Left lung (tissue), 10 donors: ENCODE data around the gene PARD6G. TPM values are rescaled to one million over a fixed set of nuclear protein-coding genes. Genes with fewer than 3 reads are reported as not detected.
A peak's percentile ranks its signal among the peaks of the same experiment; 100 is the strongest.
"Not testable (repeated sequence)": the region's sequence is repeated elsewhere in the genome, so short reads cannot be mapped to it uniquely, and the experiment has no call there.

Source experiments
- ATAC-seq: fragments of 200-7000 bp; cut with Tn5 transposase; one replicate; pipeline ENCODE4 v1.9.1; 2020; ENCODE audit warnings: moderate library complexity
- DNase-seq, 4 donors: peaks; one replicate each; pipeline ENCODE4 v3.0.0-alpha.2; 2013 to 2020
- H3K27ac ChIP-seq, 2 donors: fragments of 200-600 bp; sonication (generic) in 1 of 2; one replicate each; pipeline versions ENCODE4 v1.5.0 to v1.8.0; 2020 to 2021
- H3K27me3 ChIP-seq, 2 donors: fragments of 200-600 bp; sonication (generic) in 1 of 2; one replicate each; pipeline versions ENCODE4 v1.5.0 to v1.8.0; 2020 to 2021
- H3K36me3 ChIP-seq, 2 donors: fragments of 200-600 bp; sonication (generic) in 1 of 2; one replicate each; pipeline versions ENCODE4 v1.5.0 to v1.8.0; 2020 to 2021
- H3K4me1 ChIP-seq, 2 donors: fragments of 200-600 bp; one replicate each; pipeline ENCODE4 v1.8.0; 2021
- H3K4me3 ChIP-seq, 2 donors: fragments of 200-600 bp; sonication (generic) in 1 of 2; one replicate each; pipeline versions ENCODE4 v1.5.0 to v1.8.0; 2020 to 2021; ENCODE audit warnings: mild to moderate bottlenecking in 1 of 2
- H3K9me3 ChIP-seq, 2 donors: fragments of 200-600 bp; sonication (generic) in 1 of 2; one replicate each; pipeline versions ENCODE4 v1.5.0 to v1.8.0; 2020 to 2021
- CTCF ChIP-seq, 2 donors: fragments of 200-600 bp; sonication (generic) in 1 of 2; IDR thresholded peaks; one replicate each; pipeline versions ENCODE4 v1.5.0 to v1.8.0; 2021; ENCODE audit warnings: antibody characterized with exemption in 2 of 2
- intact Hi-C, 2 donors: fragments of 100-400 bp; cut with DNase I; formaldehyde crosslinking; loops; one replicate each; pipeline versions ENCODE4 v1.11.2 to v1.14.2; 2022
- polyA plus RNA-seq, 6 donors: library from polyadenylated mRNA; unstranded; fragments of 120-200 nt; gene quantifications; one replicate each; pipeline ENCODE4 v1.2.1, GENCODE V29; 2013; ENCODE audit not compliant: insufficient read length in 6 of 6
- total RNA-seq, 2 donors: library from RNA; stranded (reverse); fragmentation: NEBNext Ultra II Directional; extraction: Animal tissue kit (Norgen Biotek cat#: 25700); gene quantifications; one replicate each; pipeline ENCODE4 v1.2.1, GENCODE V29; 2021
- donor health status: DM: no; HTN: yes; CAD: no.
- donor health status: DM: no; HTN: no; CAD: no.

Gene PARD6G
- total and polyA plus RNA-seq, 8 donors, result 6.9 to 25.2 (median 19.8) TPM

GRCh38 chr18:80257579-80258543 is 10.5 kb upstream of the PARD6G start:
- ATAC-seq, result peak; percentile 66

GRCh38 chr18:80254971-80255500 is 7.7 kb upstream of the PARD6G start:
- no peaks in the 10 kb centered on the region for H3K27me3 ChIP-seq
- no peaks in the 10 kb centered on the region for H3K9me3 ChIP-seq
- no peak overlapping the region for H3K4me3 ChIP-seq
- H3K27ac ChIP-seq, result no peak overlapping the region
- no peak for DNase-seq
- H3K4me1 ChIP-seq, result no peaks in the 10 kb centered on the region
- intact Hi-C loops, result no loop called here
- no peaks in the 10 kb centered on the region for H3K36me3 ChIP-seq
- no peak for ATAC-seq
- TF ChIP-seq CTCF (IDR thresholded peaks at IDR 0.05), result no peak

More at GRCh38 chr18:80257579-80258543, 10.5 kb upstream of the PARD6G start:
- peak in 3 of 4 donors; percentile 40 to 83 (median 62) for DNase-seq
- H3K4me1 ChIP-seq, H3K36me3 ChIP-seq, H3K27me3 ChIP-seq, H3K27ac ChIP-seq, intact Hi-C loops, H3K4me3 ChIP-seq, H3K9me3 ChIP-seq: not testable (repeated sequence)
- TF ChIP-seq CTCF (IDR thresholded peaks at IDR 0.05), result peak; percentile 76 to 78

- H3K27ac ChIP-seq, result no peak overlapping the region
- H3K36me3 ChIP-seq, result no peaks in the 10 kb centered on the region
- H3K27me3 ChIP-seq, result no peaks in the 10 kb centered on the region
- H3K4me1 ChIP-seq, result no peaks in the 10 kb centered on the region
- TF ChIP-seq CTCF (IDR thresholded peaks at IDR 0.05), result no peak
- no peaks in the 10 kb centered on the region for H3K9me3 ChIP-seq
- ATAC-seq (peak; percentile 13), DNase-seq (no peak)
- intact Hi-C loops, result no loop called here
- H3K4me3 ChIP-seq, result no peak overlapping the region
Measured at GRCh38 chr18:80253871-80254492, 6.7 kb upstream of the PARD6G start.

GRCh38 chr18:80253236-80253635 is 5.9 kb upstream of the PARD6G start:
- Histone ChIP-seq H3K36me3 (no peaks in the 10 kb centered on the region), H3K4me3 (no peak overlapping the region), H3K9me3 (no peaks in the 10 kb centered on the region), H3K27me3 (no peaks in the 10 kb centered on the region), H3K27ac (no peak overlapping the region), H3K4me1 (no peaks in the 10 kb centered on the region)
- intact Hi-C loops, result no loop called here
- TF ChIP-seq CTCF (IDR thresholded peaks at IDR 0.05), result no peak
- DNase-seq (no peak), ATAC-seq (no peak)

GRCh38 chr18:80252136-80252535 is 4.8 kb upstream of the PARD6G start:
- ATAC-seq, result no peak
- intact Hi-C loops, result no loop called here
- H3K4me1 ChIP-seq, result peaks cover 0 to 5% of the 10 kb centered on the region in 2 donors
- no peaks in the 10 kb centered on the region for H3K36me3 ChIP-seq
- no peak overlapping the region for H3K27ac ChIP-seq
- no peak overlapping the region for H3K4me3 ChIP-seq
- no peak for DNase-seq
- H3K9me3 ChIP-seq, result no peaks in the 10 kb centered on the region
- TF ChIP-seq CTCF (IDR thresholded peaks at IDR 0.05), result no peak
- peaks cover 0 to 8% of the 10 kb centered on the region in 2 donors for H3K27me3 ChIP-seq
